K562 (cell line): ENCODE measurements around the gene ACKR3. TPM values are rescaled to one million over a fixed set of nuclear protein-coding genes. Genes with fewer than 3 reads are reported as not detected.

Experiments
- ATAC-seq: fragments of 200-7000 bp; cut with Tn5 transposase; 3 replicates; pipeline ENCODE4 v1.9.1; 2020; ENCODE audit warnings: moderate library complexity
- BruUV-seq: library from RNA; stranded (reverse); fragments of 400-500 nt; replicated peaks from 2 replicates; lab custom pipeline; 2021; lab: Mats Ljungman, UMichigan
- CTCF ChIA-PET: fragments of 300-600 bp; formaldehyde crosslinking; extraction: SDS; loops from one replicate; lab custom pipeline; 2021; ENCODE audit warnings: low intra/inter-chr PET ratio; lab: Yijun Ruan, JAX
- POLR2A ChIA-PET: fragments of 300-600, 350-650 bp; sonication (Branson Sonifier 250); formaldehyde crosslinking; extraction: SDS; loops from one replicate; lab custom pipeline; 2021; ENCODE audit warnings: antibody characterized with exemption, inconsistent platforms; lab: Yijun Ruan, JAX
- DNase-seq, 4 experiments: peaks; one replicate each; pipeline versions ENCODE4 v3.0.0 to v3.0.0-alpha.2; 2011 to 2018; ENCODE audit warnings: low spot score in 3 of 4, mixed read lengths in 3 of 4; ENCODE audit errors: extremely low read depth in 1 of 4
- FAIRE-seq: peaks from 2 replicates; lab custom pipeline; 2011; peaks lifted over from hg19 to GRCh38; lab: Jason Lieb, UNC
- H2AFZ ChIP-seq: 2 replicates; pipeline ENCODE4 v1.6.0; 2011; ENCODE audit warnings: low read depth, low read length, control low read depth, inconsistent platforms
- H3K27ac ChIP-seq: fragments of 200-600 bp; 3 replicates; pipeline ENCODE4 v1.8.0; 2011; ENCODE audit warnings: low read depth, mild to moderate bottlenecking, control low read depth, inconsistent platforms, low read length, moderate library complexity, mixed read lengths; ENCODE audit errors: extremely low read depth
- H3K27me3 ChIP-seq, 2 experiments: fragments of 300-600 bp in 1 of 2; 2 replicates in 1 of 2; 3 replicates in 1 of 2; pipeline versions ENCODE4 v1.6.0 to v1.8.0; 2011; ENCODE audit warnings: inconsistent platforms in 2 of 2, low read length in 2 of 2, mild to moderate bottlenecking in 1 of 2, mixed read lengths in 1 of 2, moderate library complexity in 1 of 2; ENCODE audit not compliant: control insufficient read depth in 2 of 2, insufficient read depth in 2 of 2
- H3K36me3 ChIP-seq: fragments of 300-600 bp; 3 replicates; pipeline ENCODE4 v1.8.0; 2011; ENCODE audit warnings: mild to moderate bottlenecking, low read length, inconsistent platforms; ENCODE audit not compliant: control insufficient read depth, insufficient read depth
- H3K4me1 ChIP-seq, 2 experiments: fragments of 200-600 bp in 1 of 2; replicated peaks in 1 of 2; 2 replicates in 1 of 2; 3 replicates in 1 of 2; pipeline versions ENCODE4 v1.5.1 to v1.8.0; 2011; ENCODE audit warnings: inconsistent platforms in 2 of 2, low read length in 2 of 2, mild to moderate bottlenecking in 1 of 2, mixed read lengths in 1 of 2, moderate library complexity in 1 of 2; ENCODE audit not compliant: control insufficient read depth in 2 of 2, insufficient read depth in 2 of 2
- H3K4me2 ChIP-seq: 2 replicates; pipeline ENCODE4 v1.6.1; 2011; ENCODE audit warnings: low read length, control low read depth, inconsistent platforms, mixed read lengths; ENCODE audit not compliant: insufficient read depth
- H3K4me3 ChIP-seq: fragments of 200-600 bp; sonication (generic), shearing (Covaris generic); 2 replicates; pipeline ENCODE4 v1.5.1; 2016; ENCODE audit warnings: control low read depth, inconsistent platforms
- H3K79me2 ChIP-seq: fragments of 200-600 bp; 3 replicates; pipeline ENCODE4 v1.8.0; 2011; ENCODE audit warnings: low read length, inconsistent platforms; ENCODE audit not compliant: control insufficient read depth, insufficient read depth
- H3K9ac ChIP-seq, 2 experiments: 2 replicates each; pipeline versions ENCODE4 v1.6.0 to v1.6.1; 2011; ENCODE audit warnings: low read depth in 2 of 2, low read length in 2 of 2, control low read depth in 1 of 2, inconsistent platforms in 1 of 2, mild to moderate bottlenecking in 1 of 2, mixed read lengths in 1 of 2; ENCODE audit not compliant: insufficient read depth in 1 of 2
- H3K9me1 ChIP-seq: one replicate; pipeline ENCODE4 v1.6.0; 2011; ENCODE audit warnings: inconsistent platforms, mild to moderate bottlenecking, low read length, moderate library complexity; ENCODE audit not compliant: control insufficient read depth, insufficient read depth
- H3K9me3 ChIP-seq: replicated peaks from 2 replicates; pipeline ENCODE4 v1.5.1; 2011; ENCODE audit warnings: low read depth, low read length, inconsistent platforms; ENCODE audit not compliant: control insufficient read depth, insufficient read depth
- H4K20me1 ChIP-seq: replicated peaks from 2 replicates; pipeline ENCODE4 v1.6.1; 2011; ENCODE audit warnings: low read length, inconsistent platforms, mixed read lengths; ENCODE audit not compliant: control insufficient read depth, insufficient read depth
- ATF6 ChIP-seq: sonication (generic); formaldehyde crosslinking; IDR thresholded peaks from 2 replicates; pipeline ENCODE4 v1.4.0; 2020; ENCODE audit warnings: mild to moderate bottlenecking, missing genetic modification reagents
- GTF2F1 ChIP-seq: IDR thresholded peaks from 2 replicates; pipeline ENCODE4 v1.6.1; 2011; ENCODE audit warnings: low read depth, low read length, improper control_type of control experiment
- HNRNPLL ChIP-seq: fragments of 200-400 bp; formaldehyde crosslinking; IDR thresholded peaks from 2 replicates; pipeline ENCODE4 v1.6.1; 2017; ENCODE audit warnings: low read length, low read depth, mild to moderate bottlenecking; ENCODE audit not compliant: poor library complexity, severe bottlenecking
- ILK ChIP-seq: fragments of 450-650 bp; IDR thresholded peaks from 2 replicates; pipeline ENCODE4 v1.6.1; 2016; ENCODE audit warnings: missing genetic modification characterization, low read depth, mild to moderate bottlenecking, missing compliant biosample characterization, moderate library complexity, borderline replicate concordance
- RREB1 ChIP-seq: fragments of 250-450 bp; sonication (Bioruptor Pico); IDR thresholded peaks from 2 replicates; pipeline ENCODE4 v1.4.0; 2020
- SIX5 ChIP-seq, 2 experiments: IDR thresholded peaks; 2 replicates each; pipeline ENCODE4 v1.6.1; 2011; ENCODE audit warnings: low read length in 2 of 2, borderline replicate concordance in 1 of 2, low read depth in 1 of 2, mild to moderate bottlenecking in 1 of 2, moderate library complexity in 1 of 2; ENCODE audit not compliant: insufficient read depth in 1 of 2
- TAF9B ChIP-seq: fragments of 450-650 bp; IDR thresholded peaks from 2 replicates; pipeline ENCODE4 v1.6.1; 2018; ENCODE audit warnings: mild to moderate bottlenecking; ENCODE audit not compliant: partially characterized antibody
- WGBS: fragments of 100-300 bp; shearing (Covaris generic); methylation state at CpG from one replicate; pipeline ENCODE4 v1.1.6; 2016; ENCODE audit warnings: low coverage, mixed read lengths; ENCODE audit not compliant: insufficient coverage; ENCODE audit errors: missing lambda C conversion rate; 5-methylcytosine and 5-hydroxymethylcytosine counted together
- in situ Hi-C: fragments of 300-500 bp; cut with MboI; formaldehyde crosslinking; loops from 4 replicates; pipeline ENCODE4 v1.15.0; 2018; ENCODE audit warnings: inconsistent platforms, mixed read lengths
- intact Hi-C: fragments of 100-400 bp; cut with micrococcal nuclease; formaldehyde crosslinking; loops from 2 replicates; pipeline ENCODE4 v1.14.2; 2022
- polyA plus RNA-seq, 8 experiments: library from polyadenylated mRNA; depleted of rRNA in 4 of 8; stranded (reverse) in 5 of 8; unstranded in 3 of 8; fragments of >200 nt; fragmentation: Nextera tagmentation in 2 of 8; fragmentation: Illumina TruSeq in 1 of 8; extraction: Ambion mirVana in 2 of 8; extraction: Trizol in 1 of 8; gene quantifications; 2 replicates each; pipeline versions ENCODE4 v1.2.1 to v1.2.3, GENCODE V29; 2011 to 2014; ENCODE audit warnings: inconsistent platforms in 1 of 8, missing spikeins in 1 of 8
- total RNA-seq, 7 experiments: library from RNA; depleted of rRNA in 6 of 7; stranded (reverse); fragments of >200 nt in 6 of 7; fragmentation: Illumina TruSeq in 2 of 7; extraction: Trizol in 2 of 7; gene quantifications; 2 replicates each; pipeline versions ENCODE4 v1.2.1 to v1.2.3, GENCODE V29; 2011 to 2021; ENCODE audit warnings: low replicate concordance in 1 of 7

Gene ACKR3
- total and polyA plus RNA-seq, 9 of the 15 experiments (the other 6 are each of a cell fraction or from before 2014, with no cell fraction given): 0.07 TPM; not detected in 8

GRCh38 chr2:236531996-236532395 is 37.6 kb upstream of the ACKR3 start:
- H3K4me3 ChIP-seq: no peak overlapping the region
- CTCF ChIA-PET: no interaction called here
- no peaks in the 10 kb centered on the region for H4K20me1 ChIP-seq
- H3K36me3 ChIP-seq: no peaks in the 10 kb centered on the region
- H3K4me1 ChIP-seq: no peaks in the 10 kb centered on the region
- FAIRE-seq (no peak), DNase-seq (no peak)
- intact Hi-C loops: no loop called here
- H3K9ac ChIP-seq: no peak overlapping the region
- TF ChIP-seq ATF6 (CRISPR knock-in tag): no peak
- TF ChIP-seq GTF2F1: no peak
- no peak for TF ChIP-seq SIX5 (IDR thresholded peaks at IDR 0.05; ENCODE audit: borderline replicate concordance in 1 of 2, insufficient read depth in 1 of 2, low read depth in 1 of 2, low read length in 2 of 2)
- TF ChIP-seq, all 486 proteins: peak for 0
- in situ Hi-C loops: no loop called here
- Histone ChIP-seq H2AFZ (no peak overlapping the region), H3K4me2 (no peak overlapping the region), H3K27ac (no peak overlapping the region), H3K79me2 (no peaks in the 10 kb centered on the region), H3K9me3 (no peaks in the 10 kb centered on the region), H3K27me3 (peaks cover 0 to 14% of the 10 kb centered on the region in 2 experiments; a peak in 2 of 5 replicates), H3K9me1 (no peaks in the 10 kb centered on the region)
- no CpG with 5 or more reads among the region's 1 CpG for WGBS
- POLR2A ChIA-PET: no interaction called here
- ATAC-seq: no peak
- BruUV-seq: no TSS peak

GRCh38 chr2:236533343-236533742 is 36.3 kb upstream of the ACKR3 start:
- Histone ChIP-seq H3K79me2 (no peaks in the 10 kb centered on the region), H3K36me3 (no peaks in the 10 kb centered on the region), H2AFZ (no peak overlapping the region), H3K4me3 (no peak overlapping the region), H3K27me3 (peaks cover 0 to 16% of the 10 kb centered on the region in 2 experiments; a peak in 2 of 5 replicates), H3K9ac (no peak overlapping the region), H3K4me1 (no peaks in the 10 kb centered on the region), H3K4me2 (no peak overlapping the region), H4K20me1 (no peaks in the 10 kb centered on the region), H3K9me3 (no peaks in the 10 kb centered on the region), H3K27ac (no peak overlapping the region), H3K9me1 (no peaks in the 10 kb centered on the region)
- DNase-seq (no peak), FAIRE-seq (no peak), ATAC-seq (no peak)
- CTCF ChIA-PET: no interaction called here
- intact Hi-C loops (no loop called here), in situ Hi-C loops (no loop called here)
- POLR2A ChIA-PET: no interaction called here
- 0% methylated on average over 3 of the region's 4 CpGs for WGBS
- no TSS peak for BruUV-seq
- TF ChIP-seq RREB1 (CRISPR knock-in tag): no peak
- TF ChIP-seq HNRNPLL: no peak
- no peak for TF ChIP-seq ILK
- TF ChIP-seq TAF9B: no peak
